SU-DHL-6 (cell line): ENCODE data around the gene GOPC.

Experiments
- H2AFZ ChIP-seq: fragments of 200-600 bp; sonication (generic); 2 replicates; pipeline ENCODE4 v1.6.1; 2014; ENCODE audit warnings: low read depth, mild to moderate bottlenecking, moderate library complexity, mixed read lengths, antibody characterized with exemption, low read length; ENCODE audit not compliant: severe bottlenecking
- H3F3A ChIP-seq: fragments of 200-600 bp; shearing (Covaris generic); 2 replicates; pipeline ENCODE4 v1.6.0; 2016; ENCODE audit warnings: antibody characterized with exemption, mild to moderate bottlenecking; ENCODE audit not compliant: insufficient read depth
- H3K27ac ChIP-seq: fragments of 200-600 bp; sonication (generic); 2 replicates; pipeline ENCODE4 v1.5.1; 2016; ENCODE audit warnings: low read depth, mild to moderate bottlenecking, low read length, moderate library complexity, mixed read lengths
- H3K27me3 ChIP-seq: fragments of 200-600 bp; sonication (generic), shearing (Covaris generic); 2 replicates; pipeline ENCODE4 v1.6.0; 2014; ENCODE audit warnings: mild to moderate bottlenecking, low read length
- H3K36me3 ChIP-seq: fragments of 200-600 bp; sonication (generic); 2 replicates; pipeline ENCODE4 v1.6.1; 2014; ENCODE audit warnings: mild to moderate bottlenecking, low read length, mixed read lengths
- H3K4me2 ChIP-seq: fragments of 300-600, 200-600 bp; shearing (Covaris generic), sonication (generic); 2 replicates; pipeline ENCODE4 v1.6.0; 2014; ENCODE audit warnings: low read length, low read depth, mild to moderate bottlenecking; ENCODE audit not compliant: poor library complexity, severe bottlenecking
- H3K4me3 ChIP-seq: fragments of 200-600 bp; sonication (generic); 2 replicates; pipeline ENCODE4 v1.5.1; 2014; ENCODE audit warnings: antibody characterized with exemption, low read length, mild to moderate bottlenecking, mixed read lengths; ENCODE audit not compliant: insufficient read depth, poor library complexity, severe bottlenecking
- H3K79me2 ChIP-seq: fragments of 200-600 bp; sonication (generic); 2 replicates; pipeline ENCODE4 v1.6.1; 2014; ENCODE audit warnings: mild to moderate bottlenecking, low read length, moderate library complexity; ENCODE audit not compliant: insufficient read depth
- H3K9ac ChIP-seq: fragments of 200-600 bp; sonication (generic); 2 replicates; pipeline ENCODE4 v1.7.0; 2014; ENCODE audit warnings: mild to moderate bottlenecking, low read length
- H3K9me2 ChIP-seq: fragments of 200-600 bp; sonication (generic); replicated peaks from 2 replicates; pipeline ENCODE4 v1.6.1; 2014; ENCODE audit warnings: low read length; ENCODE audit not compliant: insufficient read depth
- H3K9me3 ChIP-seq: fragments of 200-600 bp; sonication (generic); 2 replicates; pipeline ENCODE4 v1.6.1; 2014; ENCODE audit warnings: low read length, mixed read lengths; ENCODE audit not compliant: insufficient read depth
- H4K20me1 ChIP-seq: fragments of 200-600 bp; sonication (generic); 2 replicates; pipeline ENCODE4 v1.6.1; 2014; ENCODE audit warnings: low read depth, mild to moderate bottlenecking, antibody characterized with exemption, low read length, moderate library complexity, mixed read lengths
- CTCF ChIP-seq: fragments of 200-600 bp; sonication (generic); IDR thresholded peaks from one replicate; pipeline ENCODE4 v1.5.1; 2017; ENCODE audit warnings: antibody characterized with exemption, mild to moderate bottlenecking, low read length, moderate library complexity; ENCODE audit not compliant: insufficient read depth, poor library complexity, severe bottlenecking
- EZH2phosphoT487 ChIP-seq: fragments of 200-600 bp; sonication (generic), shearing (Covaris generic); conservative IDR thresholded peaks from 2 replicates; pipeline ENCODE4 v1.6.1; 2018; ENCODE audit warnings: mild to moderate bottlenecking, antibody characterized with exemption, low read length, moderate library complexity, mixed read lengths

GOPC gene

GRCh38 chr6:117601811-117602150 lies 530 bp downstream of the GOPC start:
- Histone ChIP-seq H3K4me2 (peak overlapping the region; percentile 78), H3K9me3 (no peaks in the 10 kb centered on the region), H4K20me1 (no peaks in the 10 kb centered on the region), H2AFZ (peak overlapping the region; percentile 15), H3K9ac (peak overlapping the region; percentile 85), H3K27me3 (no peaks in the 10 kb centered on the region), H3K9me2 (no peaks in the 10 kb centered on the region), H3K36me3 (peaks cover 21% of the 10 kb centered on the region), H3K27ac (peak overlapping the region; percentile 59), H3K79me2 (peaks cover 55% of the 10 kb centered on the region), H3K4me3 (peak overlapping the region; percentile 91), H3F3A (peaks cover 9% of the 10 kb centered on the region; the same call in 1 of the 2 replicates)
- no peak for TF ChIP-seq EZH2phosphoT487
- TF ChIP-seq CTCF, result no peak

- Histone ChIP-seq H3K27me3 (no peaks in the 10 kb centered on the region), H3K9me3 (no peaks in the 10 kb centered on the region), H3K9ac (peak overlapping the region; percentile 85), H3K9me2 (no peaks in the 10 kb centered on the region), H3K4me2 (peak overlapping the region; percentile 78), H4K20me1 (no peaks in the 10 kb centered on the region), H2AFZ (no peak overlapping the region), H3F3A (peaks cover 9% of the 10 kb centered on the region; the same call in 1 of the 2 replicates), H3K4me3 (peak overlapping the region; percentile 91), H3K36me3 (peaks cover 21% of the 10 kb centered on the region), H3K27ac (no peak overlapping the region), H3K79me2 (peaks cover 70% of the 10 kb centered on the region)
- no peak for TF ChIP-seq EZH2phosphoT487
- no peak for TF ChIP-seq CTCF
Observed at GRCh38 chr6:117600008-117600743, 2.1 kb downstream of the GOPC start.

GRCh38 chr6:117597755-117598154 lies 4.6 kb downstream of the GOPC start:
- Histone ChIP-seq H3K9ac (no peak overlapping the region), H3K4me2 (no peak overlapping the region), H3K27me3 (no peaks in the 10 kb centered on the region), H3K36me3 (peaks cover 21% of the 10 kb centered on the region), H3K9me2 (no peaks in the 10 kb centered on the region), H3F3A (no peaks in the 10 kb centered on the region), H2AFZ (no peak overlapping the region), H3K9me3 (no peaks in the 10 kb centered on the region), H3K4me3 (no peak overlapping the region), H4K20me1 (peaks cover 9% of the 10 kb centered on the region; the same call in 1 of the 2 replicates), H3K27ac (no peak overlapping the region), H3K79me2 (peaks cover 94% of the 10 kb centered on the region)
- TF ChIP-seq CTCF, result no peak
- TF ChIP-seq EZH2phosphoT487, result no peak
